K562 (cell line): ENCODE results near the gene YTHDC2. TPM values are rescaled to one million over a fixed set of nuclear protein-coding genes. Genes with fewer than 3 reads are reported as not detected.

Source experiments
- ATAC-seq: fragments of 200-7000 bp; cut with Tn5 transposase; 3 replicates; pipeline ENCODE4 v1.9.1; 2020; ENCODE audit warnings: moderate library complexity
- BruUV-seq: library from RNA; stranded (reverse); fragments of 400-500 nt; replicated peaks from 2 replicates; lab custom pipeline; 2021; lab: Mats Ljungman, UMichigan
- CTCF ChIA-PET: fragments of 300-600 bp; formaldehyde crosslinking; extraction: SDS; loops from one replicate; lab custom pipeline; 2021; ENCODE audit warnings: low intra/inter-chr PET ratio; lab: Yijun Ruan, JAX
- POLR2A ChIA-PET: fragments of 300-600, 350-650 bp; sonication (Branson Sonifier 250); formaldehyde crosslinking; extraction: SDS; loops from one replicate; lab custom pipeline; 2021; ENCODE audit warnings: antibody characterized with exemption, inconsistent platforms; lab: Yijun Ruan, JAX
- DNase-seq, 4 experiments: peaks; one replicate each; pipeline versions ENCODE4 v3.0.0 to v3.0.0-alpha.2; 2011 to 2018; ENCODE audit warnings: low spot score in 3 of 4, mixed read lengths in 3 of 4; ENCODE audit errors: extremely low read depth in 1 of 4
- FAIRE-seq: peaks from 2 replicates; lab custom pipeline; 2011; peaks lifted over from hg19 to GRCh38; lab: Jason Lieb, UNC
- H2AFZ ChIP-seq: 2 replicates; pipeline ENCODE4 v1.6.0; 2011; ENCODE audit warnings: low read depth, low read length, control low read depth, inconsistent platforms
- H3K27ac ChIP-seq: fragments of 200-600 bp; 3 replicates; pipeline ENCODE4 v1.8.0; 2011; ENCODE audit warnings: low read depth, mild to moderate bottlenecking, control low read depth, inconsistent platforms, low read length, moderate library complexity, mixed read lengths; ENCODE audit errors: extremely low read depth
- H3K27me3 ChIP-seq, 2 experiments: fragments of 300-600 bp in 1 of 2; 2 replicates in 1 of 2; 3 replicates in 1 of 2; pipeline versions ENCODE4 v1.6.0 to v1.8.0; 2011; ENCODE audit warnings: inconsistent platforms in 2 of 2, low read length in 2 of 2, mild to moderate bottlenecking in 1 of 2, mixed read lengths in 1 of 2, moderate library complexity in 1 of 2; ENCODE audit not compliant: control insufficient read depth in 2 of 2, insufficient read depth in 2 of 2
- H3K36me3 ChIP-seq: fragments of 300-600 bp; 3 replicates; pipeline ENCODE4 v1.8.0; 2011; ENCODE audit warnings: mild to moderate bottlenecking, low read length, inconsistent platforms; ENCODE audit not compliant: control insufficient read depth, insufficient read depth
- H3K4me1 ChIP-seq, 2 experiments: fragments of 200-600 bp in 1 of 2; replicated peaks in 1 of 2; 2 replicates in 1 of 2; 3 replicates in 1 of 2; pipeline versions ENCODE4 v1.5.1 to v1.8.0; 2011; ENCODE audit warnings: inconsistent platforms in 2 of 2, low read length in 2 of 2, mild to moderate bottlenecking in 1 of 2, mixed read lengths in 1 of 2, moderate library complexity in 1 of 2; ENCODE audit not compliant: control insufficient read depth in 2 of 2, insufficient read depth in 2 of 2
- H3K4me2 ChIP-seq: 2 replicates; pipeline ENCODE4 v1.6.1; 2011; ENCODE audit warnings: low read length, control low read depth, inconsistent platforms, mixed read lengths; ENCODE audit not compliant: insufficient read depth
- H3K4me3 ChIP-seq: fragments of 200-600 bp; sonication (generic), shearing (Covaris generic); 2 replicates; pipeline ENCODE4 v1.5.1; 2016; ENCODE audit warnings: control low read depth, inconsistent platforms
- H3K79me2 ChIP-seq: fragments of 200-600 bp; 3 replicates; pipeline ENCODE4 v1.8.0; 2011; ENCODE audit warnings: low read length, inconsistent platforms; ENCODE audit not compliant: control insufficient read depth, insufficient read depth
- H3K9ac ChIP-seq, 2 experiments: 2 replicates each; pipeline versions ENCODE4 v1.6.0 to v1.6.1; 2011; ENCODE audit warnings: low read depth in 2 of 2, low read length in 2 of 2, control low read depth in 1 of 2, inconsistent platforms in 1 of 2, mild to moderate bottlenecking in 1 of 2, mixed read lengths in 1 of 2; ENCODE audit not compliant: insufficient read depth in 1 of 2
- H3K9me1 ChIP-seq: one replicate; pipeline ENCODE4 v1.6.0; 2011; ENCODE audit warnings: inconsistent platforms, mild to moderate bottlenecking, low read length, moderate library complexity; ENCODE audit not compliant: control insufficient read depth, insufficient read depth
- H3K9me3 ChIP-seq: replicated peaks from 2 replicates; pipeline ENCODE4 v1.5.1; 2011; ENCODE audit warnings: low read depth, low read length, inconsistent platforms; ENCODE audit not compliant: control insufficient read depth, insufficient read depth
- H4K20me1 ChIP-seq: replicated peaks from 2 replicates; pipeline ENCODE4 v1.6.1; 2011; ENCODE audit warnings: low read length, inconsistent platforms, mixed read lengths; ENCODE audit not compliant: control insufficient read depth, insufficient read depth
- CHAMP1 ChIP-seq: fragments of 450-650 bp; IDR thresholded peaks from 2 replicates; pipeline ENCODE4 v1.6.1; 2016; ENCODE audit warnings: mild to moderate bottlenecking
- PTBP1 ChIP-seq: fragments of 200-400 bp; formaldehyde crosslinking; IDR thresholded peaks from 2 replicates; pipeline ENCODE4 v1.6.1; 2017; ENCODE audit warnings: low read depth, low read length
- RBM17 ChIP-seq: fragments of 200-400 bp; formaldehyde crosslinking; IDR thresholded peaks from 2 replicates; pipeline ENCODE4 v1.6.1; 2017; ENCODE audit warnings: low read depth, mild to moderate bottlenecking, low read length, borderline replicate concordance
- ZFP30 ChIP-seq: fragments of 250-450 bp; sonication (Bioruptor Pico); IDR thresholded peaks from 2 replicates; pipeline ENCODE4 v1.8.0; 2022; ENCODE audit warnings: moderate library complexity, mild to moderate bottlenecking, inconsistent platforms, borderline replicate concordance
- ZKSCAN3 ChIP-seq: fragments of 250-450 bp; sonication (Bioruptor Pico); IDR thresholded peaks from 2 replicates; pipeline ENCODE4 v1.4.0; 2020
- whole genome bisulfite sequencing: fragments of 100-300 bp; shearing (Covaris generic); methylation state at CpG from one replicate; pipeline ENCODE4 v1.1.6; 2016; ENCODE audit warnings: low coverage, mixed read lengths; ENCODE audit not compliant: insufficient coverage; ENCODE audit errors: missing lambda C conversion rate; 5-methylcytosine and 5-hydroxymethylcytosine counted together
- in situ Hi-C: fragments of 300-500 bp; cut with MboI; formaldehyde crosslinking; loops from 4 replicates; pipeline ENCODE4 v1.15.0; 2018; ENCODE audit warnings: inconsistent platforms, mixed read lengths
- intact Hi-C: fragments of 100-400 bp; cut with micrococcal nuclease; formaldehyde crosslinking; loops from 2 replicates; pipeline ENCODE4 v1.14.2; 2022
- polyA plus RNA-seq, 8 experiments: library from polyadenylated mRNA; depleted of rRNA in 4 of 8; stranded (reverse) in 5 of 8; unstranded in 3 of 8; fragments of >200 nt; fragmentation: Nextera tagmentation in 2 of 8; fragmentation: Illumina TruSeq in 1 of 8; extraction: Ambion mirVana in 2 of 8; extraction: Trizol in 1 of 8; gene quantifications; 2 replicates each; pipeline versions ENCODE4 v1.2.1 to v1.2.3, GENCODE V29; 2011 to 2014; ENCODE audit warnings: inconsistent platforms in 1 of 8, missing spikeins in 1 of 8
- total RNA-seq, 7 experiments: library from RNA; depleted of rRNA in 6 of 7; stranded (reverse); fragments of >200 nt in 6 of 7; fragmentation: Illumina TruSeq in 2 of 7; extraction: Trizol in 2 of 7; gene quantifications; 2 replicates each; pipeline versions ENCODE4 v1.2.1 to v1.2.3, GENCODE V29; 2011 to 2021; ENCODE audit warnings: low replicate concordance in 1 of 7

Gene YTHDC2
- total and polyA plus RNA-seq, 9 of the 15 experiments (the other 6 are each of a cell fraction or from before 2014, with no cell fraction given) = 2.7 to 21.6 (median 15.9) TPM

DNA sequence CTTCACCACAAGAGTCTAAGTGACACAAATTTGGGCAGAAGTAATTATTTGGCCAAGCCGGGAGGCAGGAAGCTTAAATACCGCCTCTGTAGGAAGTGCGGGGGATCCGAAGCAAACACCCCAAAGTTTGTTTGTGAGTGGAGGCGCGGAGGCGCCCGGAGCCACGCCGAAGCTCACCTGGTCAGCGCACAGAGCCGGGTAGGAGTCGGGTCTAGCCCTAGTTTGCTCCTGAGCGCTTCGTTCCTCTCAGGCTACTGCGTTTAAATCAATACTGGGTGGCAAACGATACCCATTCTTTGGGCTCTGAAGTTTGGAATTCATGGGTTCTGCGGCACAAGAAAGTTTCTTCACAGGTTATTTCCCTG, 26.1 kb upstream of the YTHDC2 start:
- Histone ChIP-seq H3K4me2 (no peak overlapping the region), H3K79me2 (no peaks in the 10 kb centered on the region), H3K4me1 (peaks cover 0 to 12% of the 10 kb centered on the region in 2 experiments; a peak in 2 of 5 replicates), H4K20me1 (no peaks in the 10 kb centered on the region), H3K9me1 (no peaks in the 10 kb centered on the region), H3K9me3 (peaks cover 3% of the 10 kb centered on the region), H3K9ac (no peak overlapping the region), H3K27me3 (peaks cover 5 to 24% of the 10 kb centered on the region in 2 experiments; a peak in 3 of 5 replicates), H3K36me3 (no peaks in the 10 kb centered on the region), H3K27ac (no peak overlapping the region), H2AFZ (no peak overlapping the region), H3K4me3 (no peak overlapping the region)
- FAIRE-seq (no peak), ATAC-seq (no peak), DNase-seq (no peak)
- ChIA-PET POLR2A (no interaction called here), CTCF (no interaction called here)
- in situ Hi-C loops (no loop called here), intact Hi-C loops (no loop called here)
- BruUV-seq = no TSS peak
- WGBS = 32% methylated on average over 15 of the region's 18 CpGs
- TF ChIP-seq PTBP1 (no peak), CHAMP1 (no peak), ZFP30 (no peak), RBM17 (no peak), ZKSCAN3 (no peak)
